ENCODE data around the gene APBB2. TPM values are rescaled to one million over a fixed set of nuclear protein-coding genes. Genes with fewer than 3 reads are reported as not detected.
A peak's percentile ranks its signal among the peaks of the same experiment; 100 is the strongest.

APBB2 gene
- total RNA-seq, 4 donors from 2014 or later, result 47.5 to 99.9 (median 57.5) TPM

GRCh38 chr4:41205854-41206460 lies 8.4 kb downstream of the APBB2 start:
- H3K4me3 ChIP-seq, result no peak overlapping the region
- no peak for DNase-seq
- no peak for TF ChIP-seq CTCF (IDR thresholded peaks at IDR 0.05)
- TF ChIP-seq POLR2A (IDR thresholded peaks at IDR 0.05), result no peak
- peak overlapping the region in 1 of 4 donors; percentile 1 for H3K27ac ChIP-seq
- H3K4me1 ChIP-seq, result peaks cover 0 to 25% (median 0%) of the 10 kb centered on the region in 4 donors
- H3K27me3 ChIP-seq, result no peaks in the 10 kb centered on the region
- no peaks in the 10 kb centered on the region for H3K36me3 ChIP-seq
- H3K9me3 ChIP-seq, result no peaks in the 10 kb centered on the region

GRCh38 chr4:41205130-41205529 lies 9.2 kb downstream of the APBB2 start:
- Histone ChIP-seq H3K36me3 (no peaks in the 10 kb centered on the region), H3K4me1 (peaks cover 0 to 22% (median 0%) of the 10 kb centered on the region in 4 donors), H3K9me3 (no peaks in the 10 kb centered on the region), H3K27me3 (no peaks in the 10 kb centered on the region), H3K27ac (no peak overlapping the region), H3K4me3 (no peak overlapping the region)
- no peak for DNase-seq
- TF ChIP-seq CTCF (IDR thresholded peaks at IDR 0.05) (no peak), POLR2A (IDR thresholded peaks at IDR 0.05) (no peak)

GRCh38 chr4:41204400-41204978 lies 9.9 kb downstream of the APBB2 start:
- TF ChIP-seq POLR2A (IDR thresholded peaks at IDR 0.05) (no peak), CTCF (IDR thresholded peaks at IDR 0.05) (no peak)
- no peaks in the 10 kb centered on the region for H3K36me3 ChIP-seq
- no peak overlapping the region for H3K27ac ChIP-seq
- H3K4me1 ChIP-seq, result peaks cover 0 to 17% (median 0%) of the 10 kb centered on the region in 4 donors
- no peak for DNase-seq
- no peaks in the 10 kb centered on the region for H3K27me3 ChIP-seq
- H3K4me3 ChIP-seq, result no peak overlapping the region
- no peaks in the 10 kb centered on the region for H3K9me3 ChIP-seq

GRCh38 chr4:41203841-41204240 lies 10.5 kb downstream of the APBB2 start:
- no peak overlapping the region for H3K4me3 ChIP-seq
- TF ChIP-seq CTCF (IDR thresholded peaks at IDR 0.05), result no peak
- no peak overlapping the region for H3K27ac ChIP-seq
- H3K4me1 ChIP-seq, result peaks cover 0 to 17% (median 0%) of the 10 kb centered on the region in 4 donors
- DNase-seq, result no peak
- no peaks in the 10 kb centered on the region for H3K27me3 ChIP-seq
- no peaks in the 10 kb centered on the region for H3K36me3 ChIP-seq
- no peaks in the 10 kb centered on the region for H3K9me3 ChIP-seq

GRCh38 chr4:41202820-41203568 lies 11.3 kb downstream of the APBB2 start:
- no peak for DNase-seq
- peaks cover 0 to 17% (median 0%) of the 10 kb centered on the region in 4 donors for H3K4me1 ChIP-seq
- H3K9me3 ChIP-seq, result no peaks in the 10 kb centered on the region
- TF ChIP-seq POLR2A (IDR thresholded peaks at IDR 0.05), result no peak
- TF ChIP-seq CTCF (IDR thresholded peaks at IDR 0.05), result no peak
- H3K4me3 ChIP-seq, result no peak overlapping the region
- H3K27me3 ChIP-seq, result no peaks in the 10 kb centered on the region
- no peaks in the 10 kb centered on the region for H3K36me3 ChIP-seq
- H3K27ac ChIP-seq, result no peak overlapping the region
